Gastroesophageal sphincter (tissue), 3 donors: ENCODE data around the gene TANGO2.

Source experiments
- EP300 ChIP-seq: sonication (generic); formaldehyde crosslinking; IDR thresholded peaks from one replicate; pipeline ENCODE4 v1.6.1; 2017; ENCODE audit warnings: antibody characterized with exemption, mild to moderate bottlenecking
- TF ChIP-seq, protein P1 (sequence below), 4 experiments: fragments of 200-600 bp in 2 of 4; fragments of 450-650 bp in 2 of 4; sonication (generic) in 1 of 4; IDR thresholded peaks; one replicate each; pipeline ENCODE4 v1.5.1; 2017 to 2019; ENCODE audit warnings: antibody characterized with exemption in 4 of 4, mild to moderate bottlenecking in 2 of 4, moderate library complexity in 2 of 4

DNA sequence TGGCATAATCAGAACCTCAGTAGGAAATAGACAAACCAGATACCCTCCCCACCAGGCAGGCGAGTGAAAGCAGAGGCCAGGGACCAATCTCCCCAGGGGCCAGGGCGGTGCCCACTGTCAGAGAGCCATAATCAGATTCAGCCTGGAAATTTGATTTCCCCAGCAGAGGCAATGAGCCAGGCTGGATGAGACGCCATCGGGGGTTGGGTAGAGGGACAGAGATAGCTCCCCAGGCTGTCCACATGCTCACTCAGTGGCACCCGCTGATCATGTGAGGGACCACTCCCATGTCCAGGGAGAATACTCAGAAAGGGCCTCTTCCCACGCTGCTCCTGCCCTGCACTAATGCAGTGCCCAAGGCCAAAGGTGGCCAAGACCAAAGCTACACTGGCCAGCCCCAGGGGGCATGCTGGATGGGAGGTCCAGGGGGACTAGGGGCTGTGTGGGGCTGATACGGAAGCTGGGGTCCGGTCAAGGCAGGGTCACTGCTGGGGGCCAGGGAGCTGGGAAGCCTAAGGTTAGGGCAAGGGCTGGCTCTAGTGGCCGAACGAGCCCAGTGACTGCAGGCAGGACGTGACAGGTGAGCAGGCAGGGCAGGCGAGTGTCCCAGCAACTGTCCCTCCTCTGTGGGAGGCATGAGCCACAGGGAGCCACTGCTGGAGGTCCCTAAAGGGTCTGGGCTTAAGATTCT is 24.1 kb upstream of the TANGO2 start:
- TF ChIP-seq, protein P1, sequence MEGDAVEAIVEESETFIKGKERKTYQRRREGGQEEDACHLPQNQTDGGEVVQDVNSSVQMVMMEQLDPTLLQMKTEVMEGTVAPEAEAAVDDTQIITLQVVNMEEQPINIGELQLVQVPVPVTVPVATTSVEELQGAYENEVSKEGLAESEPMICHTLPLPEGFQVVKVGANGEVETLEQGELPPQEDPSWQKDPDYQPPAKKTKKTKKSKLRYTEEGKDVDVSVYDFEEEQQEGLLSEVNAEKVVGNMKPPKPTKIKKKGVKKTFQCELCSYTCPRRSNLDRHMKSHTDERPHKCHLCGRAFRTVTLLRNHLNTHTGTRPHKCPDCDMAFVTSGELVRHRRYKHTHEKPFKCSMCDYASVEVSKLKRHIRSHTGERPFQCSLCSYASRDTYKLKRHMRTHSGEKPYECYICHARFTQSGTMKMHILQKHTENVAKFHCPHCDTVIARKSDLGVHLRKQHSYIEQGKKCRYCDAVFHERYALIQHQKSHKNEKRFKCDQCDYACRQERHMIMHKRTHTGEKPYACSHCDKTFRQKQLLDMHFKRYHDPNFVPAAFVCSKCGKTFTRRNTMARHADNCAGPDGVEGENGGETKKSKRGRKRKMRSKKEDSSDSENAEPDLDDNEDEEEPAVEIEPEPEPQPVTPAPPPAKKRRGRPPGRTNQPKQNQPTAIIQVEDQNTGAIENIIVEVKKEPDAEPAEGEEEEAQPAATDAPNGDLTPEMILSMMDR (IDR thresholded peaks at IDR 0.05), result no peak
- no peak for TF ChIP-seq EP300
